SU-DHL-6 (cell line): ENCODE results near the gene HNF1B.

Source experiments
- H2AFZ ChIP-seq: fragments of 200-600 bp; sonication (generic); 2 replicates; pipeline ENCODE4 v1.6.1; 2014; ENCODE audit warnings: low read depth, mild to moderate bottlenecking, moderate library complexity, mixed read lengths, antibody characterized with exemption, low read length; ENCODE audit not compliant: severe bottlenecking
- H3F3A ChIP-seq: fragments of 200-600 bp; shearing (Covaris generic); 2 replicates; pipeline ENCODE4 v1.6.0; 2016; ENCODE audit warnings: antibody characterized with exemption, mild to moderate bottlenecking; ENCODE audit not compliant: insufficient read depth
- H3K27ac ChIP-seq: fragments of 200-600 bp; sonication (generic); 2 replicates; pipeline ENCODE4 v1.5.1; 2016; ENCODE audit warnings: low read depth, mild to moderate bottlenecking, low read length, moderate library complexity, mixed read lengths
- H3K27me3 ChIP-seq: fragments of 200-600 bp; sonication (generic), shearing (Covaris generic); 2 replicates; pipeline ENCODE4 v1.6.0; 2014; ENCODE audit warnings: mild to moderate bottlenecking, low read length
- H3K36me3 ChIP-seq: fragments of 200-600 bp; sonication (generic); 2 replicates; pipeline ENCODE4 v1.6.1; 2014; ENCODE audit warnings: mild to moderate bottlenecking, low read length, mixed read lengths
- H3K4me2 ChIP-seq: fragments of 300-600, 200-600 bp; shearing (Covaris generic), sonication (generic); 2 replicates; pipeline ENCODE4 v1.6.0; 2014; ENCODE audit warnings: low read length, low read depth, mild to moderate bottlenecking; ENCODE audit not compliant: poor library complexity, severe bottlenecking
- H3K4me3 ChIP-seq: fragments of 200-600 bp; sonication (generic); 2 replicates; pipeline ENCODE4 v1.5.1; 2014; ENCODE audit warnings: antibody characterized with exemption, low read length, mild to moderate bottlenecking, mixed read lengths; ENCODE audit not compliant: insufficient read depth, poor library complexity, severe bottlenecking
- H3K79me2 ChIP-seq: fragments of 200-600 bp; sonication (generic); 2 replicates; pipeline ENCODE4 v1.6.1; 2014; ENCODE audit warnings: mild to moderate bottlenecking, low read length, moderate library complexity; ENCODE audit not compliant: insufficient read depth
- H3K9ac ChIP-seq: fragments of 200-600 bp; sonication (generic); 2 replicates; pipeline ENCODE4 v1.7.0; 2014; ENCODE audit warnings: mild to moderate bottlenecking, low read length
- H3K9me2 ChIP-seq: fragments of 200-600 bp; sonication (generic); replicated peaks from 2 replicates; pipeline ENCODE4 v1.6.1; 2014; ENCODE audit warnings: low read length; ENCODE audit not compliant: insufficient read depth
- H3K9me3 ChIP-seq: fragments of 200-600 bp; sonication (generic); 2 replicates; pipeline ENCODE4 v1.6.1; 2014; ENCODE audit warnings: low read length, mixed read lengths; ENCODE audit not compliant: insufficient read depth
- H4K20me1 ChIP-seq: fragments of 200-600 bp; sonication (generic); 2 replicates; pipeline ENCODE4 v1.6.1; 2014; ENCODE audit warnings: low read depth, mild to moderate bottlenecking, antibody characterized with exemption, low read length, moderate library complexity, mixed read lengths
- CTCF ChIP-seq: fragments of 200-600 bp; sonication (generic); IDR thresholded peaks from one replicate; pipeline ENCODE4 v1.5.1; 2017; ENCODE audit warnings: antibody characterized with exemption, mild to moderate bottlenecking, low read length, moderate library complexity; ENCODE audit not compliant: insufficient read depth, poor library complexity, severe bottlenecking
- EZH2phosphoT487 ChIP-seq: fragments of 200-600 bp; sonication (generic), shearing (Covaris generic); conservative IDR thresholded peaks from 2 replicates; pipeline ENCODE4 v1.6.1; 2018; ENCODE audit warnings: mild to moderate bottlenecking, antibody characterized with exemption, low read length, moderate library complexity, mixed read lengths

HNF1B gene

DNA sequence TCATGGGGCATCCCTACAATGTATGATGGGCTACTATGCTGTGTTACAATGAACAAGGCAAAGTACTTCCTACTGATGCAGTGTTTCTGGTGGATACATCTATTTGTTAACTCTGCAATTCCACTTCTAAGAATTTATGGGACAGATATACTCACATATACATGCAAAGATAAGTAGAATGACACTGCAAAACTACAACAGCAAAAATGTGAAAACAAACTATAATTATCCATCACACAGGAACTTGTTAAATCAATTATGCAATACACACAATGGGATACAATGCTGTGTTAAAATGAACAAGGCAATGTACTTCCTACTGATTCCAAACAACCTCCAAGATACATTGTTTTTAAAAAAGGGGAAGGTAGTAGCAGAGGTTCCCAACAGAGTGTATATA, 104.8 kb downstream of the HNF1B start:
- no peak overlapping the region for H2AFZ ChIP-seq
- H4K20me1 ChIP-seq, result no peaks in the 10 kb centered on the region
- no peak overlapping the region for H3K9ac ChIP-seq
- no peaks in the 10 kb centered on the region for H3F3A ChIP-seq
- no peaks in the 10 kb centered on the region for H3K27me3 ChIP-seq
- no peak overlapping the region for H3K4me2 ChIP-seq
- no peak overlapping the region for H3K27ac ChIP-seq
- no peaks in the 10 kb centered on the region for H3K9me2 ChIP-seq
- peaks cover 51% of the 10 kb centered on the region for H3K79me2 ChIP-seq
- peaks cover 21% of the 10 kb centered on the region for H3K36me3 ChIP-seq
- H3K9me3 ChIP-seq, result no peaks in the 10 kb centered on the region
- no peak overlapping the region for H3K4me3 ChIP-seq
- TF ChIP-seq EZH2phosphoT487, result no peak
- TF ChIP-seq CTCF, result no peak

DNA sequence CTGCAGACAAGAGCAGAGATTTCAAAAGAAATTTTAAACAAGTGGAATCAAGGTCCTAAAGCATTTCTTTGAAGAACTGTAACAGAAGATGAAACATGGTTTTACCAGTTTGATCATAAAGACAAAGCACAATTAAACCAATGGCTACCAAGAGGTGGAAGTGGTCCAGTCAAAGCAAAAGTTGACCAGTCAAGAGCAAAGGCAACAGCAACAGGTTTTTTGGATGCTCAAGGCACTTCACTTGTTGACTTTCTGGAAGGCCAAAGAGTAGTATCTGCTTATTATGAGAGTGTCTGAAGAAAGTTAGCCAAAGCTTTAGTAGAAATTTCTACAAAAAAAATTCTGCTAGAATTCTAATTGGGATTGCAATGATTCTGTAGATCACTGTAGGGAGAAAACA, 106.9 kb downstream of the HNF1B start:
- H3K79me2 ChIP-seq, result peaks cover 48% of the 10 kb centered on the region
- H4K20me1 ChIP-seq, result no peaks in the 10 kb centered on the region

More for the DNA sequence above, 106.9 kb downstream of the HNF1B start:
- Histone ChIP-seq H3K9me2 (no peaks in the 10 kb centered on the region), H2AFZ (no peak overlapping the region), H3K4me2 (no peak overlapping the region), H3K9me3 (no peaks in the 10 kb centered on the region), H3K4me3 (no peak overlapping the region), H3K27ac (no peak overlapping the region), H3K36me3 (peaks cover 21% of the 10 kb centered on the region), H3K27me3 (no peaks in the 10 kb centered on the region), H3F3A (no peaks in the 10 kb centered on the region), H3K9ac (no peak overlapping the region)
- TF ChIP-seq CTCF, result no peak
- no peak for TF ChIP-seq EZH2phosphoT487
